Spleen (tissue), 7 donors: ENCODE results near the gene DPM1.
A peak's percentile ranks its signal among the peaks of the same experiment; 100 is the strongest.

Source experiments
- POLR2A ChIP-seq, 3 donors: fragments of 450-650 bp; IDR thresholded peaks; one replicate each; pipeline ENCODE4 v1.5.1; 2017; ENCODE audit warnings: antibody characterized with exemption in 3 of 3, mild to moderate bottlenecking in 1 of 3
- TF ChIP-seq, protein P1 (sequence below), 11 experiments: fragments of 200-600 bp in 7 of 11; fragments of 450-650 bp in 4 of 11; sonication (generic) in 4 of 11; IDR thresholded peaks in 8 of 11; conservative IDR thresholded peaks in 3 of 11; 1 replicate in 7 of 11; 2 replicates in 4 of 11; pipeline versions ENCODE4 v1.4.0 to v1.8.0; 2016 to 2021; ENCODE audit warnings: antibody characterized with exemption in 11 of 11, inconsistent platforms in 4 of 11, mild to moderate bottlenecking in 1 of 11
- donor health status: DM: no; HTN: no; CAD: no; lungs with moderate emphysema.
- donor health status: DM: no; HTN: no; CAD: no.
- donor health status: DM: no; HTN: no; CAD: no.

DNA sequence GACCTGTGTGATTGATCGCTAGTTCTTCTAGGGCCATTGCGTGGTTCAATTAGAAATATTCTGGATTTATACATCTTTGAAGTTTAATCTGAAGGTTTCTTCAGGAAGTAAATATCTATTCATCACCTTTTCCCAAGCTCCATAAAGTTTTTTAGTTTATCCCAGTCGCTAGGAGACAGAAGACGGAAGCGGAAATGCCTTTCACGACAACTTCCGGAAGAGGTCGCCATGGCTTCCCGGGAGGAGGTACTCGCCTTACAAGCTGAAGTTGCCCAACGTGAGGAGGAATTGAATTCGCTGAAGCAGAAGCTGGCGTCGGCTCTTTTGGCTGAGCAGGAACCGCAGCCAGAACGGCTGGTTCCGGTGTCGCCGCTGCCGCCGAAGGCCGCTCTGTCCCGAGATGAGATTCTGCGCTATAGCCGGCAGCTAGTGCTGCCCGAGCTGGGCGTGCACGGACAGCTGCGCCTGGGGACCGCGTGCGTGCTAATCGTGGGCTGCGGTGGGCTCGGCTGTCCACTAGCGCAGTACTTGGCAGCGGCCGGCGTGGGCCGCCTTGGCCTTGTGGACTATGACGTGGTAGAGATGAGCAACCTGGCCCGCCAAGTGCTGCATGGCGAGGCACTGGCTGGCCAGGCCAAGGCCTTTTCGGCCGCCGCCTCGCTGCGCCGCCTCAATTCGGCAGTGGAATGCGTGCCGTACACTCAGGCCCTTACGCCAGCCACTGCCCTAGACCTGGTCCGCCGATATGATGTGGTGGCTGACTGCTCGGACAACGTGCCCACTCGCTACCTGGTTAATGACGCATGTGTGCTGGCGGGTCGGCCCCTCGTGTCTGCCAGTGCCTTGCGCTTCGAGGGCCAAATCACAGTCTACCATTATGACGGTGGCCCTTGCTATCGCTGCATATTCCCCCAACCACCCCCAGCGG lies 547 bp upstream of the DPM1 start, which contains the start of gene MOCS3:
- TF ChIP-seq, protein P1, sequence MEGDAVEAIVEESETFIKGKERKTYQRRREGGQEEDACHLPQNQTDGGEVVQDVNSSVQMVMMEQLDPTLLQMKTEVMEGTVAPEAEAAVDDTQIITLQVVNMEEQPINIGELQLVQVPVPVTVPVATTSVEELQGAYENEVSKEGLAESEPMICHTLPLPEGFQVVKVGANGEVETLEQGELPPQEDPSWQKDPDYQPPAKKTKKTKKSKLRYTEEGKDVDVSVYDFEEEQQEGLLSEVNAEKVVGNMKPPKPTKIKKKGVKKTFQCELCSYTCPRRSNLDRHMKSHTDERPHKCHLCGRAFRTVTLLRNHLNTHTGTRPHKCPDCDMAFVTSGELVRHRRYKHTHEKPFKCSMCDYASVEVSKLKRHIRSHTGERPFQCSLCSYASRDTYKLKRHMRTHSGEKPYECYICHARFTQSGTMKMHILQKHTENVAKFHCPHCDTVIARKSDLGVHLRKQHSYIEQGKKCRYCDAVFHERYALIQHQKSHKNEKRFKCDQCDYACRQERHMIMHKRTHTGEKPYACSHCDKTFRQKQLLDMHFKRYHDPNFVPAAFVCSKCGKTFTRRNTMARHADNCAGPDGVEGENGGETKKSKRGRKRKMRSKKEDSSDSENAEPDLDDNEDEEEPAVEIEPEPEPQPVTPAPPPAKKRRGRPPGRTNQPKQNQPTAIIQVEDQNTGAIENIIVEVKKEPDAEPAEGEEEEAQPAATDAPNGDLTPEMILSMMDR (IDR thresholded peaks at IDR 0.05 in 8 of 11, conservative IDR thresholded peaks at IDR 0.05 in 3 of 11), result peak in 2 of 11 experiments; percentile 4 to 23
- no peak for TF ChIP-seq POLR2A (IDR thresholded peaks at IDR 0.05)
